Measurements from ENCODE around the gene CAMK4.

DNA sequence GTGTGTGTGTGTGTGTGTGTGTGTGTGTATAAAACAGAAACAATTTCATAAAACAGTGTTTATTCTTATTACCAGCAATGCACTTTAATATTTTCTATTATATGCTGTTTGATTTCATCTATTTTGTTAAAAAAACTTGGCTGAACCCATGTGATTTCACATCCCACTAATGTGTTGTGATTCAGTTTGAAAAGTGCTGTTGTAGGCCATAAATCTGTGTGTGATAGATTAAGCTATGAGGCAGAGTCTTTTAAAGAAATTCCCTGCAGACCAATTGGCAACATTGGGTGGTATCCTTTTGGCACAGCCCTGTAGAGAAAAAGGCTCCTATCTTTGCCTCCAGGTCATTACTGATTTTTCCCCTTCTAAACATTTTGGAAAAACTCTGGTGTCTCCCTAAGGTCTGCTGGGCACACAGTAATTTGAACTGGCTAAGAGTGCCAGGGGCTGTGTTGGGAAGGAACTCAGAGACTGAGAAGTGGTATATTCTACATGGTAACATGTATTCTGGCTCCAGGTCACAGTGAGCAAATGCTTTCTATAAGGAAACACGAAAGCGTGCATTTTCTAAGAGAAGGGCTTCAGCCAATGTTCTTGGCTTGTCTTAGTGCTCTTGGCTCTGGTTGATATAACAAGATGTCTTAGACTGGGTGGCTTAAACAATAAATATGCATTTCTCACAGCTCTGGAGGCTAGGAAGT, 4.5 kb downstream of the CAMK4 start:
- TF ChIP-seq CTCF (IDR thresholded peaks at IDR 0.05) (no peak), POLR2A (IDR thresholded peaks at IDR 0.05; ENCODE audit: low read depth) (no peak)
